Measurements from ENCODE around the gene CSNK2A3. TPM values are rescaled to one million over a fixed set of nuclear protein-coding genes. Genes with fewer than 3 reads are reported as not detected.

CSNK2A3 gene
- total RNA-seq, 1 experiment from 2014 or later, result 2.0 TPM

GRCh38 chr11:11348303-11348702 lies 4.7 kb downstream of the CSNK2A3 start (continued):
- TF ChIP-seq YY1 (IDR thresholded peaks at IDR 0.05; ENCODE audit: extremely low read depth, insufficient replicate concordance, low read depth, low read length) (no peak), SRF (IDR thresholded peaks at IDR 0.05; ENCODE audit: low read depth) (no peak)

GRCh38 chr11:11347592-11347991 lies 5.5 kb downstream of the CSNK2A3 start:
- POLR2A ChIA-PET, result no interaction called here

GRCh38 chr11:11346303-11346702 lies 6.7 kb downstream of the CSNK2A3 start:
- no peaks in the 10 kb centered on the region for H3K9me3 ChIP-seq (ENCODE audit: control insufficient read depth in 1 of 2, insufficient read depth in 1 of 2, low read depth in 1 of 2, low read length in 2 of 2)
- H3K4me3 ChIP-seq (replicated peaks in 1 of 2; ENCODE audit: low read depth in 1 of 2, low read length in 2 of 2), result no peak overlapping the region
- DNase-seq (ENCODE audit: low read depth, low spot score), result no peak
- no peaks in the 10 kb centered on the region for H3K36me3 ChIP-seq (ENCODE audit: control insufficient read depth in 1 of 2, insufficient read depth in 2 of 2, low read length in 2 of 2)
- TF ChIP-seq JUND (IDR thresholded peaks at IDR 0.05), result no peak
- no peak for TF ChIP-seq CEBPB (IDR thresholded peaks at IDR 0.05; ENCODE audit: low read depth)
- H3K79me2 ChIP-seq (ENCODE audit: insufficient read depth, low read length), result no peaks in the 10 kb centered on the region
- no peaks in the 10 kb centered on the region for H3K9me2 ChIP-seq (ENCODE audit: insufficient read depth)
- peaks cover 4 to 8% of the 10 kb centered on the region in 2 experiments; a peak in 3 of 4 replicates for H3K4me1 ChIP-seq (ENCODE audit: control insufficient read depth in 1 of 2, insufficient read depth in 2 of 2, low read length in 2 of 2)
- POLR2A ChIA-PET, result no interaction called here
- no peaks in the 10 kb centered on the region for H3K27me3 ChIP-seq (ENCODE audit: insufficient read depth, low read length)
- ATAC-seq, result no peak
- intact Hi-C loops (cut with micrococcal nuclease), result no loop called here
- H4K20me1 ChIP-seq (ENCODE audit: insufficient read depth), result no peaks in the 10 kb centered on the region
- no peak overlapping the region for H3K4me2 ChIP-seq (ENCODE audit: low read length)
- H3K9ac ChIP-seq (ENCODE audit: low read length), result no peak overlapping the region
- RAD21 ChIA-PET (ENCODE audit: low non-redundant PET in 1 of 2, low total read pairs in 2 of 2, uncharacterized antibody in 2 of 2, unreplicated experiment in 2 of 2), result no interaction called here
- no peak overlapping the region for H3K27ac ChIP-seq (ENCODE audit: low read depth, low read length)
- CTCF ChIA-PET, result no interaction called here
- no peak overlapping the region for H2AFZ ChIP-seq (ENCODE audit: low read depth, low read length, poor library complexity, severe bottlenecking)
- no TSS peak for BruUV-seq (replicated peaks)

More at GRCh38 chr11:11347592-11347991, 5.5 kb downstream of the CSNK2A3 start:
- CTCF ChIA-PET, result no interaction called here
- peaks cover 4 to 8% of the 10 kb centered on the region in 2 experiments; a peak in 3 of 4 replicates for H3K4me1 ChIP-seq (ENCODE audit: control insufficient read depth in 1 of 2, insufficient read depth in 2 of 2, low read length in 2 of 2)
- no peaks in the 10 kb centered on the region for H3K36me3 ChIP-seq (ENCODE audit: control insufficient read depth in 1 of 2, insufficient read depth in 2 of 2, low read length in 2 of 2)
- ATAC-seq, result no peak
- H3K27ac ChIP-seq (ENCODE audit: low read depth, low read length), result no peak overlapping the region
- no peak overlapping the region for H2AFZ ChIP-seq (ENCODE audit: low read depth, low read length, poor library complexity, severe bottlenecking)
- intact Hi-C loops (cut with micrococcal nuclease), result no loop called here
- no peak overlapping the region for H3K4me2 ChIP-seq (ENCODE audit: low read length)
- no TSS peak for BruUV-seq (replicated peaks)
- H3K4me3 ChIP-seq (replicated peaks in 1 of 2; ENCODE audit: low read depth in 1 of 2, low read length in 2 of 2), result no peak overlapping the region
- no peaks in the 10 kb centered on the region for H3K79me2 ChIP-seq (ENCODE audit: insufficient read depth, low read length)
- H3K9me3 ChIP-seq (ENCODE audit: control insufficient read depth in 1 of 2, insufficient read depth in 1 of 2, low read depth in 1 of 2, low read length in 2 of 2), result no peaks in the 10 kb centered on the region
- no peaks in the 10 kb centered on the region for H3K27me3 ChIP-seq (ENCODE audit: insufficient read depth, low read length)
- no peak overlapping the region for H3K9ac ChIP-seq (ENCODE audit: low read length)
- no peaks in the 10 kb centered on the region for H3K9me2 ChIP-seq (ENCODE audit: insufficient read depth)
- no peaks in the 10 kb centered on the region for H4K20me1 ChIP-seq (ENCODE audit: insufficient read depth)
- TF ChIP-seq YY1 (IDR thresholded peaks at IDR 0.05; ENCODE audit: extremely low read depth, insufficient replicate concordance, low read depth, low read length) (no peak), ATF3 (IDR thresholded peaks at IDR 0.05) (no peak), ELF1 (IDR thresholded peaks at IDR 0.05; ENCODE audit: borderline replicate concordance, low read depth) (no peak)
- RAD21 ChIA-PET (ENCODE audit: low non-redundant PET in 1 of 2, low total read pairs in 2 of 2, uncharacterized antibody in 2 of 2, unreplicated experiment in 2 of 2), result no interaction called here
- no peak for DNase-seq (ENCODE audit: low read depth, low spot score)
